HG03064 (cell line): Measurements from ENCODE around the gene DHRS11.

Experiments
- ATAC-seq: cut with Tn5 transposase; IDR thresholded peaks from one replicate; pipeline ENCODE4 v1.9.1; 2021; ENCODE audit warnings: low read depth; ENCODE audit not compliant: unreplicated experiment

Gene DHRS11

DNA sequence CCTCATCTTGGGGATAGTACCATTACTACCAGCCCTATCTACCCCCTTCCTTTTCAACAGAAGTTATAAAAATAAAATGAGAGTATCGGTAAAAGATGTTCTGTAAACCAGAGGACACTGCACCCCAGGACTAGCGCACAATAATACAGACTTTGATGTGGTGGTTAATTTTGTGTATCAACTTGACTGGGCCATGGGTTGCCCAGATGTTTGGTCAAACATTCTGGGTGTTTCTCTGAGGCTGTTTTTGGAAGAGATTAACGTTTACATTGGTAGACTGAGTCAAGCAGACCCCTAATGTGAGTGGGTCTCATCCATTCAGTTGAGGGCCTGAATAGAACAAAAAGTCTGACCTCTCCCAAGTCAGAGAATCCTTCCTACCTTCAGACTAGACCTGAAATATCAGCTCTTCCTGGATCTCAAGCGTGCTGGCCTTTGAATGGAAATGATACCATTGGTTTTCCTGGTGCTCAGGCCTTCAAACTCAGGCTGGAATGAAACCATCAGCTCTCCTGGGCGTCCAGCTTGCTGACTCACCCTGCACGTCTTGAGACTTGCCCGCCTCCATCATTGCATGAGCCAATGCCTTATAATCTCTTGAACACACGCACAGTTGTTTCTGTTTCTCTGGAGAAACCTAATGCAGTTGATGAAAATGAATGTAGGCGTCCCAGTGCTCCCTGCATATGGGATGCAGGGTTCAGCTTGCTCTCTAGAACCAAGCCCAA is 19.8 kb downstream of the DHRS11 start:
- no peak for ATAC-seq

GRCh38 chr17:36612323-36612722 is 20.6 kb downstream of the DHRS11 start:
- ATAC-seq, result no peak

DNA sequence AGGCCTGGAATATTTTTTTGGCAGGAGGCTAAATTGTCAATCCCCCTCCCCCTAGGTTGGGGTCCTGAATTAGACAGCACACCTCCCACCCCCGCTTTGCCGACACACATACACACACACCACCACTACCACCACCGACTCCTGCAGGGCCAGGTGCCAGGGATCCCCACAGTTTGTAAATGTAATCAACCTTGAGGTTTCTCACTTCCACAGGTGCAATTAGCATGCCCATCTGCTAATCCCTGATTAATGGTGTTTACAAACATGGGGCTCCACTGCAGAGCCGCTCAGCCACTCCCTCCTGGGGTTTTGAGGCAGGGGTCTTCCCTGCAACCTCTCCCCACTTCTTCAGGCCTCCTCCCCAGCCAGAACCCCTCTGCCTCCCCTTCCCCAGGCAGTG is 21.5 kb downstream of the DHRS11 start:
- no peak for ATAC-seq

- no peak for ATAC-seq
Observed at GRCh38 chr17:36614081-36614480, 22.4 kb downstream of the DHRS11 start.

DNA sequence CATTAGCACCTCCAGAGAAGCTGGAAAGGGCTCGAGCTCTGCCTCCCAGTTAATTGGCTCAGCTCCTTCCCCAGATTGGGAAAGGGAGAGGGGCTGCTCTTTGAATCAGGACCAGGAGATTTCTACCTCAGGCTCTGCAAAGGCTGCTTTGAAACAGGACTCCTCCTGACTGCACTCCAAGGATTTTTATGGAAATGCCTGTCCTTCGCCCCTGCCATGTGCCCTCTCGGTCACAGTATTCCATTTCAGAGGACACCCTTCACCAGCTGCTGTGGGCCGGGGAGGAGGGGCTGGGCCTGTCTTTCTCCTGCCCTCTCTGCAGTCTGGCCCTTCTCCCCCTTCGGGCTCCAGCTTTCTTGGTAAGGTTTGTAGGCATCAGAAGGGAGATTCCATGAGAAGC is 23.3 kb downstream of the DHRS11 start:
- no peak for ATAC-seq

DNA sequence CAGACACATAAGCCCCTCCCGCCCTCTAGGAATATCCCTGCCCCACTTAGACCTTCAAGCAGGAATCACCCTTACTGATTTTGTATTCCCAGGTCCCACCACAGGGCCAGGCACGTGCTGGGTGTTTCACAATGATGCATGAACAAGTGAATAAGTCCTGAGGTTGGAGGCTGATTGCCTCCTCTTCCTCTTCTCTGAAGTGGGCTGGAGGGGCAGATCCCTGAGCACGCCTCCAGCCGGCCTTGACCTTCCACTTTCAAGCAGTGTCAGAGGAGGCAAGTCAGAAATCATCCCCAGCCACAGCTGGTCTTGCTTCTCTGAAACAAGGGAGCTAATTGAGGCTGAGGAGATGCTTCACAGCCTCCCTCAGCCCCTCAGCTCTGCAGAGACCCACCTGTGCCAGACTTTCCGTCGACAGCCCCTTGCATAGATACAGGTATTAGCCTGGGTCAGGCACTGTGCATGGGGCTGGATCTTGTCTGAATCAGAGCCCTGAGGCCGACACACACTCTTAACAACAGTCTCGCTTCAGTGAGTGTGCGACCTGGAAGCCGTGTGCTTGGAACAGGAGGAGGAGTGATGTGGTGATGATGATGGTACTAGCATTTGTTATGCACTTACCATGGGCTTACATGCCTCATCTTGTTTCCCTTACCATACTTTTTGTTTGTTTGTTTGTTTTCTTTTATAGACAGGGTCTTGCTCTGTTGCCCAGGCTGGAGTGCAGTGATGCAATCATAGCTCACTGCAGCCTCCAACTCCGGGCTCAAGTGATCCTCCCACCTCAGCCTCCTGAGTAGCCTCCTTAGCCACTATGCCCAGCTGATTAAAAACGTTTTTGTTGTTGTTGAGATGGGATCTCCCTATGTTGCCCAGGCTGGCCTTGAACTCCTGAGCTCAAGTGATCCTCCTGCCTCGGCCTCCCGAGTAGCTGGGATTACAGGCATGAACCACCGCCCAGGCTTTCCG is 24.7 kb downstream of the DHRS11 start:
- ATAC-seq, result no peak

GRCh38 chr17:36617773-36618172 is 26.1 kb downstream of the DHRS11 start:
- no peak for ATAC-seq

- ATAC-seq, result no peak
Observed at GRCh38 chr17:36623281-36623680, 31.6 kb downstream of the DHRS11 start.

GRCh38 chr17:36625188-36625587 is 33.5 kb downstream of the DHRS11 start:
- no peak for ATAC-seq

DNA sequence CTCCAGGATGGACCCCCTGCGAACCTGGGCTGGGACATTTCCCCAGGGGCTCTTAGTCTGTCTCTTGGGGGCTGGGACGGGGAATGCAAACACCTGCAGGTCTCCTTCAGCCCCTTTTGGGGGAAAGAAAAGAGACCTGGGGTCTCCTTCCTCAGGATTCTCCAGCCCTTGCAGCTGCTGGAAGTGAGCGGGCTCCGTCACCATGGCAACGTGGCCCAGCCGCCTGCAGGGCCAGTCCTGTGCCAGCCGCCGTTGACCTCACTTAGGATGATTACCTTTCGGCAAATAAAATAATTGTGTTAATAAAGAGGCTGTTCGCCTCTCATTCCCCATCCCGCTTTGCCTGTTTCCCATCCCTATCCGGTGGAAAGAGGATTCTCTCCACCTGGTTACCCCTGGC is 35.4 kb downstream of the DHRS11 start:
- no peak for ATAC-seq

- ATAC-seq, result no peak
Observed at GRCh38 chr17:36628576-36628975, 36.9 kb downstream of the DHRS11 start.

DNA sequence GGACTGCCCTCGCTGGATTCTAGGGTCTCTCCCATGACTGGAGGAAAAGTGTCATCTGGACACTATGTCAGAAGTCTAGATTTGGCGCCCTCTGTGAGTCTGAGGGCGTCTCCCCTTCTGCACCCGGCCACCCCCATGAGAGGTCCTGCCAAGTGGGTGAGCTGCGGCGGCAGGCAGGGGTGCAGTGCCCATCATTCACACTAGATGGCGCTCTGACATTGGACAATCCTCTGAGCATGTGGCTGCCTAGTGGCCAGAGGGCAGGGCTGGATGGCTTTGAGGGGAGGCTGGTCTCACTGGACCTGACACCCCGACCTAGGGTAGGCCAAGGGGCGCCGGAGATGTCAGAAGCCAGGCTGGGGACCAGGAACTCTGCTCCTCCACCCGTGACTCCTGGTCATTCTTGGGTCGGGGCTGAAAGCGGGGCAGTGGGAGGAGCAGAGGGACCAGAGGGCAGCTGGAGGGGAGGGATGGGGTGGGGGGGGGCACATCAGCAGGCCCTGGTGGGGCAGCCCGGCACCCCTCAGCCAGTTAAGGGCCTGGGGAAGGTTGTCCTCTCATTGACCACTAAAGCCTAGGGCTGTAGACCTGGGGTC is 37.7 kb downstream of the DHRS11 start:
- no peak for ATAC-seq

DNA sequence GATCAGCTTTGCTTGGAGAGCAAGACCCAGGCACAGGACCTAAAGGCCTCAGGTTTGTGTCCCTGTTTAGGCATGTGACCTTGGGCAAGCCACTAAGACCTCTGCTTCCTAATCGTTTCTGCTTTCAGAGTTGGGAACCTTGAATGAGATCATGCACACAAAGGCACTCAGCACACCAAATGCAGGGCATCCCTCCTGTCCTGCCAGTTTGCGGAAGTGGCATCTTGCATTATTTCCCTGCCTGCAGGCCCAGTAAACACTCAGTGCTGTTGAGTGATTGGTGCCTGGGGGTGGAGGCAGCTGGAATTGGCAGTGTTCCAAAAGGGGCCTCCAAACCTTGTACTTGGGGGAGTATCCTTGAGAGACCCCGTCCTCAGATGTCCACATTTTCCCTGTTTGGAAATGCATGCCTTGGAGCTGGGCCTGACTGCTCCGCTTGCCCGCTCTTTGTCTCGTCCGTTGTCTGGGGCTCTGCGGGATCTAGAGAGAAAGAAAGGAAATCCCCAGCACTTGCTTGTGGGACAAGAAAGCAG is 38.4 kb downstream of the DHRS11 start:
- ATAC-seq, result no peak

GRCh38 chr17:36631022-36631421 is 39.3 kb downstream of the DHRS11 start:
- ATAC-seq, result no peak

DNA sequence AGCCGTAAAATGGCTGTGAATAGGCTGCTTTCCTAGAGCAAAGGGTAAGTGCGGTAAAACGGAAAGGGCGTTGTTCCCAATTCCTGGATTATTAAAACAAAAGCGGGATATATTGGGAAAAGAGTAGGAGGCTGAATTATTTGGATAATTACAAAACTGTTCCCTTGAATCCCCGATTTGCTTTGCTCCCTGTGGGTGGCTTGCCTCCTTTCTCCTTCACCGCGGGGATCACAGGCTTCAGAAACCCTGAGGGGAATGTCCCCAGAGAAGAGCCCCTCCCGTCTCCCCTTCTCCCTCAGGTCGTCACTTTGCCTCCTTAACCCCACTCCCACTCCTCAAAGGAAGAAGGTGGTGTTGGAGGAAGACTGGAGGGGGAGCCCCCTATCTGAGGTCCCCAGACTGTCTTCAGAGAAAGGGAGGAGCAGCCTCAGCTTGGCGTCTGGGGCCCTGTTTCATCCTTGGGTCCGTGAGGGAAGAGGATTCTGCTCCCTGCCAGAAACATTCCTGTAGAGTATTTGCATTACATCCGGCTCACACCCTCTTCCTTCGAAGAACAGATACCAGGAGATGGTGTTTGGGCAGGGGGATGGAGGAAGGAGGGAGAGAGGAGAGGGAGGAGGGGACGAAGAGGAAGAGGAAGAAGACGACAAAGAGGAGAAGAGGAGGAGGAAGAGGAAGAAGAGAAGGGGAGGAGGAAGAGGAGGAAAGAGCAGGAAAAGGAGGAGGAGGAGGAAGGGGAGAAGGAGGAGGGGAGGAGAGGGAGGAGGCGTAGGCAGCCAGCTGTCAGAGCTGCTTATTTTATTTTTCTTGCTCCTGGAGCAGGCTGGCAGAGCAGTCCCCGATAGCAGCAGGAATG is 41.5 kb downstream of the DHRS11 start:
- ATAC-seq, result no peak

- no peak for ATAC-seq
Observed at GRCh38 chr17:36640346-36640745, 48.7 kb downstream of the DHRS11 start.

GRCh38 chr17:36640836-36641235 is 49.2 kb downstream of the DHRS11 start:
- ATAC-seq, result no peak

- ATAC-seq, result no peak
Observed at GRCh38 chr17:36641331-36641876, 49.7 kb downstream of the DHRS11 start.

DNA sequence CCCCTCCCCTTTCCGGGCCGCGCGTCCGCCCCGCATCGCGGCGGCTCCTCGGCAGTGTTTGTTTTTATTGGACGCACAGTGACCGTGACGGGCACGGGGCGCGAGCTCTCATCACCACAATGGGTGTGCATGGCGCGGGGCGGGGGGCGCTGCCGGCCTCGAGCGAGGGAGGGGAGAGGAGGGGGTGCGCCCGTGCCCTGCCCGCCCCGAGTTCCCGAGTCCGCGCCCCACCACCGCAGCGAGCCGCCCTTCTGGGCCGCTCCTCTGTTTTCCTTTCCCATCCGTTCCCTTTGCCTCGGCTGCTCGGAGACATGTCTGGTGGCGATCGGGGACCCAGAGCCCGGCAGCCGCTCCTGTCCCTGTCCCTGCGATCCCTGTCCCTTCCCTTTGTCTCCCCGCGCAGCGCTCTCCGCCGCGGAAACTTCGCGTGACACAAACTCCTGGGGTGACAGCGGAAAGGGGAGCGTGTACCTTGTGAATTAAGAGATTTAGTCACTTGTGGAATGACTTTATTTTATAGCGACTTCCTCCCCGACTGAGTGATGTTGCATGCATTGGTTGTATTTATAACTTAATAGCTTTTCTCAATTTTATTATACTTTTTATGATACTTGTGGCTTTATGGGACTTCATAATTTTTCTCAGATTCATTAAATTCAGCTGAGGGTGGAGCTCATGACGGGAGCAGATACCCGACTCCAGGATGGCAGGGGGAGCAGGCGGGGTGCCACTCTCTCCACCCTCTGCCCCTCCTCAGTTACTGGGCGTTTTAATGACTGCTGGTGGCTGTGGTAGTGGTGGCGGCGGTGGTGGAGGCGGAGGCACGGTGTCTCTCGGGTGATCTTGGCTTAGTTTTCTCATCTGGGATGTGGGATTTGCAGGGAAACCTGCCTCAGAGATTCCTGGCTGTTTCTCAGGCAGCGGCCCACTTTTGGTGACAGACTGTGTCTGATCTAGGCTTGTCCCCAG is 50.5 kb downstream of the DHRS11 start:
- no peak for ATAC-seq
